Stimulated activated memory B cell treated with anti-CD40 and anti-IgM and Interleukin-4, amounts not matched to agents 10 μg/mL and 1 μg/mL and 100 μg/mL, for 72 hours (primary cell): ENCODE measurements around the gene ZNF219.
A peak's percentile ranks its signal among the peaks of the same experiment; 100 is the strongest.

Experiments used
- ATAC-seq: fragments of 150-1000 bp; cut with Tn5 transposase; 2 replicates; pipeline ENCODE4 v1.10.0; 2021
- H3K27ac Mint-ChIP-seq: one replicate; pipeline ENCODE4 v1.8.0; 2022; ENCODE audit warnings: mild to moderate bottlenecking, mixed read lengths
- H3K27me3 Mint-ChIP-seq: one replicate; pipeline ENCODE4 v1.8.0; 2022; ENCODE audit warnings: mixed read lengths
- H3K36me3 Mint-ChIP-seq: one replicate; pipeline ENCODE4 v1.8.0; 2022; ENCODE audit warnings: mixed read lengths
- H3K4me1 Mint-ChIP-seq: one replicate; pipeline ENCODE4 v1.8.0; 2022; ENCODE audit warnings: mixed read lengths
- H3K4me3 Mint-ChIP-seq: one replicate; pipeline ENCODE4 v1.8.0; 2022; ENCODE audit warnings: mild to moderate bottlenecking, moderate library complexity, mixed read lengths
- H3K9me3 Mint-ChIP-seq: one replicate; pipeline ENCODE4 v1.8.0; 2022; ENCODE audit warnings: mixed read lengths

The ZNF219 gene

DNA sequence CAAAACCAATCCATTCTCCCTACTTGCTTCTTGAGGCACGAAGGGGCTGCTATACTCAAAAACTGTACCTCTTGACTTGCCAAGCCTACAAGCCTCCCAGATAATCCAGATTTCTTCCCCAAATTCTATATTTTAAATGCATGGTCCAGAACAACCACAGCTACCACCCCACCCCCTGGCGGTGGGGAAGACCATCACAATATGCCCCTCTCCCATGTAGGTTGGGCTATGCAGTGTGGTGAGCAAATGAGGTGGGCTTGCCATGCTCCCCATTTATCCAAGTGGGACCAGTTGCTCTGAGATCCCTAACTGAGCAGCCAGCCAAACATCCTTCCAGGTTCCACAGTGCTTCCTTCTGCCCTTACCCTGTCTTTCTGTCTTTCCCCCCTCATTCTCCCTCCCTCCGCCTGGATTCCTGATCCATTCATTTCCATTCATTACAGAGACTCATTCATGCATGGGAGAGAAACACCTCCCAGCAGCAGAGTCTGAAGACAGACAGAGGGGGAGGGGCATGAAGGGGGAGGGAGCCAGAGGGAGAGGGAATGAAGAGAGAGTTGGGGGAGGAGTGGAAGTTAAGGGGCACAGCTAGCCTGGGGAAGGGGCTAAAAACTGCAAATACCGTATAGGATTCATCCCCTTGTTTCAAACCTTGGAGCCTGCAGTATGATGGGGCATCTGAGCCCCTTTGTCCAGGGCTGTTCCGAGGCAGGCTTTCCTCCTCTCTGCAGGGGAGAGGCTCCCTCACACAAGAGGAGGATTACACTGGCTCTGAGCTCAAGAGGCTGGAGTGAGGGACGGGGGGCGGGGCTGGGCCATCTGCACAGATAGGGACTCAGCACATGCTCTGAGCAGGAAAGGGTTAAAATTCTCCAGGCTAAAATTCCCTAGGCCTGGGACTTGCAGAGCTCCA lies 4.4 kb downstream of the ZNF219 start:
- Mint-ChIP-seq H3K27ac (no peak overlapping the region), H3K4me3 (no peak overlapping the region), H3K4me1 (peaks cover 21% of the 10 kb centered on the region), H3K27me3 (peaks cover 11% of the 10 kb centered on the region), H3K36me3 (peaks cover 7% of the 10 kb centered on the region), H3K9me3 (no peaks in the 10 kb centered on the region)
- no peak for ATAC-seq

DNA sequence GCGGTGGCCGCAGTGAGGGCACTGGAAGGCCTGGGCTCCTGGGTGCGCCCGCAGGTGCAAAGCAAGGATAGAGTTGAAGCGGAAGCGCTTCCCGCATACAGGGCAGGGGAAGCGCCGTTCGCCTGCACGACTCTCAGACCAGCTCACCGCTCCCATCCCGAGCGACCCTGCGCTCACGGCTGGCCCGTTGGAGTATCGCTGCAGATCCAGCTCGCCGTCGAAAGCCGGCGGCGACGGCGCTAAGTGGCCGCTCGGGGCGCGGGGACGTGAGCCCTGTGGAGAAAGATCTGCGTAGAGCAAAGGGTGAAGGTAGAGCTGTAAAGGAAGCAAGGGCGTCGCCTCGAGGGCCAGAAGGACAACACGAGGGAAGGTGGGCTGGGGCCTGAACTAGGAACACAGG lies 5.4 kb downstream of the ZNF219 start:
- no peak for ATAC-seq
- Mint-ChIP-seq H3K9me3 (no peaks in the 10 kb centered on the region), H3K36me3 (peaks cover 7% of the 10 kb centered on the region), H3K27me3 (peaks cover 11% of the 10 kb centered on the region), H3K27ac (no peak overlapping the region), H3K4me1 (peaks cover 17% of the 10 kb centered on the region), H3K4me3 (no peak overlapping the region)

DNA sequence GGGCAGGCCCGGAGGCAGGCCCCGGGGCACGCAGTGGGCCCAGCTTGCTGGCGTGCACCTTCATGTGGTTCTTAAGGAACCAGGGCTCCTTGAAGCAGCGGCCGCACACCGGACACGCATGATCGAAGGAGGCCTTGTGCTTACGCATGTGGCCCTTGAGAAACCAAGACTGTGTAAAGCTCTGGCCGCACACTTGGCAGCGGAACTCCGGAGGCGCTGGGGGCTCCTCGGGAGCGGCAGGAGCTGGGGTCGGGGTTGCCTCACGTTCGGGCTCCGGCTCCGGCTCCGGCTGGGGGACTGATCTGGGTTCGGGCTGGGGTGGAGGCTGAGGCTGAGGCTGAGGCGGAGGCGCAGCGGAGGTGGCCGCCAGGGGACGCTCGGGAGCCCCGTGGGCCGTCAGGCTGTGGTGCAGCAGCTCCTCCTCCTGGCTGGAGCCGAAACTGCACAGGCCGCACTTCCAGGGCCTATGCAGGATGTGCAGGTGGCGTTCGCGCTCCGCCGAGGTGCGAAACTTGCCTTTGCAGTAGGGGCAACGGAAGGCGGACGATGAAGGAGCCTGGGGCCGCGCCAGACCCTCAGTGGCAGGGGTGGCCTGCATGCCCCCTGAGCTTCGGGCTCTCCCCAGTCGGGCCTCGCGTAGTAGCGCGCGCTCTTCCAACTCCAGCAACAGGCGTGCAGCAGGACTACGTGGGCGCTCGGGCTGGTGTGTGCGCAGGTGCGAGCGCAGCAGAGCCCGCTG lies 6.0 kb downstream of the ZNF219 start:
- peaks cover 11% of the 10 kb centered on the region for H3K27me3 Mint-ChIP-seq
- peak overlapping the region; percentile 15 for H3K4me3 Mint-ChIP-seq
- peak; percentile 91 for ATAC-seq
- H3K36me3 Mint-ChIP-seq: peaks cover 7% of the 10 kb centered on the region
- no peak overlapping the region for H3K27ac Mint-ChIP-seq
- peaks cover 22% of the 10 kb centered on the region for H3K4me1 Mint-ChIP-seq
- H3K9me3 Mint-ChIP-seq: no peaks in the 10 kb centered on the region

DNA sequence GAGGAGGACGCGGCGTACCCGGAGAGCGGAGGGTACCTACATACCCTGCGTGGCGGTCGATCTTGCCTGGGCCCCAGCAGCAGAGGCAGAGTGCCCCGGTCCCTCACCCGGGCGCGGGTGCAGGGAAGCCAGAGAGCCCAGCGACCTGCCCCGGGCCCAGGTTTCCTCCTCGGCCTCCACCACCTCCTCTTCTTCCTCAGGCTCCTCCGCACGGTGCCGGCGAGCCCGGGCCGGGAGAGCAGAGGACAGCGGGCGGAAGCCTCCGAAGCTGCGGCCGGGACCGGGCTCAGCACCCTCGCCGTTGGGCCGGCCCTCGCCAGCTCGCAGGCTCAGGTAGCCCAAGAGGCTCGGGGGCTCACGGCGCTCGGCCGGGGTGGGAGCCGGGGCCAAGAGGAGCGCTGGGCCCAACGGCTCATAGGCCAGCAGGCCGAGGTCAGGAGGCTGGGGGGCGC lies 6.6 kb downstream of the ZNF219 start:
- Mint-ChIP-seq H3K27me3 (peaks cover 11% of the 10 kb centered on the region), H3K27ac (peak overlapping the region; percentile 41), H3K4me3 (no peak overlapping the region), H3K36me3 (peaks cover 7% of the 10 kb centered on the region), H3K9me3 (no peaks in the 10 kb centered on the region), H3K4me1 (peaks cover 25% of the 10 kb centered on the region)
- ATAC-seq: no peak

DNA sequence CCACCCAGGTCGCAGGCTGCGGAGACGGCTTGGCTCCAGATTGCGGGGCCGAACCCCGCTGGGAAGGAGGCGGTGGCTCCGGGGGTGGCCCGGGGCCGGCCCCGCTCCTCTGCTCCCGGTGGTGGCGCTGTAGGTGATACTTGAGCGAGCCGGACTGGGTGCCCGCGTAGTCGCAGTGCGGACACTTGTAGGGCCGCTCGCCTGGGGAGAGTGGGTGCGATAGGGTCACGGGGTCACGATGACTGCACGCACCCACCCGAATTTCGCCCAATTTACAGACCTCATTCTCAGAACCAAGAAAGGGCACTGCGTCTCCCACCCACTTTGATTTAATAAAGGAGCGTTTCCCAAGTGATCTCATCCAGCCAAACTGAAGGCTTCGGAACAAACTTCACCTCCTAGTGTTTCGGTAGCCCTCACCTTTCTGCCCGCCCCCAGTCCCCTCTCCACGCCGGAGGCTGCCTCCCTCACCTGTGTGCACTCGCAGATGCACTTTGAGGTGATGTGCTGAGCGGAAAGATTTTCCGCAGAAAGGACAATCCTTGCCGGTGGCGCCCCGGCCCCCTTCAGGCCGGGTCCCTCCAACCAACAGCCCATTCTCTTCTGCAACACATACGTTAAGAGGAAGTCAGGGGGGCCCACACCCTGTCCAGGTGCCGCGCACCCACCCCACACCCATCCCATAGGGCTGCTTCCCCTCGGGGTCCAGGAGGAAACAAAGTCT lies 7.4 kb downstream of the ZNF219 start:
- no peak for ATAC-seq
- Mint-ChIP-seq H3K4me3 (no peak overlapping the region), H3K27me3 (peaks cover 11% of the 10 kb centered on the region), H3K36me3 (peaks cover 7% of the 10 kb centered on the region), H3K9me3 (no peaks in the 10 kb centered on the region), H3K27ac (peak overlapping the region; percentile 41), H3K4me1 (peaks cover 31% of the 10 kb centered on the region)

DNA sequence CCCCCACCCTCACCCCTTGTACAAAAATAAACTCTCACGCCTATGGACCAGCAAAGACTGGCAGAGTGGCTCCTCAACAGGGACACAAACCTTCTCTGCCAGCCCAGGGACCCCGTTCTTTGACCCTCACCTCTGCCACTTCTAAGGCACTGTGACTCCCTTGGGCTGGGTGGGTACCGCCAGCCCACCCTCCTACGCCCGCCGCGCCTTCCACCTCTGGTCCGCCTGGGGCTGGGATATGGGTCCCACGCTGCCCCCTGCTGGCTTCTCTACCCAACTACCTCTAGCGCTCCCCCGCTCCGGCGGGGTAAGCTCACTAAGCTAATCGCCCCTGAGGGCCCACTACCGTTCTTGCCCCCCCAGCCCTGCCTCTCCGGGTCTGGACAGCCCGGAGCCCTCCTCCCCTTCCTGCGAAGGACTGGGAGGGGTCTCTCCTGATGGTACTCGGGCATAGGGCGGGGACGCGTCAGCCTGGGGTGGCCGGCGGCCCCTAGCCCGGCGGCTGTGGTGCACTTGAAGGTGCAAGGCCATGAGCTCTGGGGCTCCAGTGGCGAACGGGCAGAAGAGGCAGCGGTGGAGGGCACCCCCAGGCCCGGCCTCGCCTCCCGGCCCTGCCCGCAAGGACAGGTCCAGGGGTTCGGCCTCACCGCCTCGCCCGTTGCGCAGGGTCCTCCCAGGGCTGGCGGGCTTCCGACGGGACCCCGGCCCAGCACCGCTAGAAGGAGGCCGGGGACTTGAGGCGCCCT lies 8.1 kb downstream of the ZNF219 start:
- no peak overlapping the region for H3K27ac Mint-ChIP-seq
- H3K27me3 Mint-ChIP-seq: peaks cover 11% of the 10 kb centered on the region
- H3K9me3 Mint-ChIP-seq: no peaks in the 10 kb centered on the region
- peaks cover 7% of the 10 kb centered on the region for H3K36me3 Mint-ChIP-seq
- peaks cover 31% of the 10 kb centered on the region for H3K4me1 Mint-ChIP-seq
- ATAC-seq: peak; percentile 3
- H3K4me3 Mint-ChIP-seq: no peak overlapping the region

DNA sequence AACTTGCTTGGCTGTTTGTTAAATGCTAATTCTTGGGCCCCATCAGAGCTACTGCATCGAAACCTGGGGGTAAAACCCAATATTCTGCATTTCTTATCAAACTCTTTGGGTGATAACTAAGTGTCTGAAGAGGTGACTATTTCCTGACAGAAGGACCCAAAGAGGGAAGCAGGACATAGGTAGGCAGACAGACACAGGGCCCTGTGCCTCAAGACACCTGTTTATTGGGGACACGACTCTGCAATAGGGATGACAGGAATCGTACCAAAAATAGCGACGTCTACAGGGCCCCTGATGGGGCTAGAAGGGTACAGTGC lies 8.6 kb downstream of the ZNF219 start:
- Mint-ChIP-seq H3K9me3 (no peaks in the 10 kb centered on the region), H3K27me3 (peaks cover 11% of the 10 kb centered on the region), H3K27ac (no peak overlapping the region), H3K4me3 (no peak overlapping the region), H3K36me3 (peaks cover 7% of the 10 kb centered on the region), H3K4me1 (peaks cover 31% of the 10 kb centered on the region)
- ATAC-seq: no peak

DNA sequence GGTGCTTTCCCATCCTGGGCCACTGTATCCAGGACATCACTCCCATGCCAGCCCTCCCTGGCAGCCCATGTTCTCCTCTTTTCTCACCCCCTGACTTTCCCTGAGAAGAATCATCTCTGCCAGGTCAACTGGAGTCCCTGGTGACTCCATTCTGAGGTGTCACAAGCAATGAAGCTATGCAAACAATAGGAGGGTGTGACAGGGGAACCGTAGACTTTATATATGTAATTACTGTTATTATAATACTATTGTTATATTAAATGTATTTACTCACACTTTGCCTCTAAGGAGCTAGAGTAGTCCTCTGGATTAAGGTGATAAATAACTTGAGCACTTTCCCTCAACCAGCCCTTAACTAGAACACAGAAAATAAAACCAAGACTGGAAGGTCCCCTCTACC lies 9.2 kb downstream of the ZNF219 start:
- peaks cover 31% of the 10 kb centered on the region for H3K4me1 Mint-ChIP-seq
- no peak for ATAC-seq
- no peak overlapping the region for H3K27ac Mint-ChIP-seq
- H3K4me3 Mint-ChIP-seq: no peak overlapping the region
- peaks cover 7% of the 10 kb centered on the region for H3K36me3 Mint-ChIP-seq
- H3K9me3 Mint-ChIP-seq: no peaks in the 10 kb centered on the region
- peaks cover 11% of the 10 kb centered on the region for H3K27me3 Mint-ChIP-seq

DNA sequence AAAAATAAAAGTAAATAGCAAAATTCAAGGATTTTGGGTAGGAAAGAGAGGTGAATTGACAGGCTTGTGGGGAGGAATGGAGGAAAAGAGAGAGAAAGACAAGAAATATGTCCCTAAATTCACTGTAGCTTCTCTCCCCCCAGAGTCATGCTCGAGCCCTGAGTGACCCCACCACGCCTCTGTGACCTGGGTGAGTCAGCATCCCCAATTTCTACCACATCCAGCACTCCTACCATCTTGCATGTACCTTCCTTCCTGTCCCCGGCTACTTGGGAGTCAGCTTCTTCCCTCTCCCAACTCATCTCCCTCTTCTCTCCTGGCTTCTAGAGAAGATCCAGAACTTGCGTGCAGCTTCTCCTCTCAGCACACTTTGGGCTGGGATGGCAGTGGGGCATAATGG lies 9.8 kb downstream of the ZNF219 start:
- Mint-ChIP-seq H3K4me3 (no peak overlapping the region), H3K36me3 (peaks cover 7% of the 10 kb centered on the region), H3K27ac (no peak overlapping the region), H3K9me3 (no peaks in the 10 kb centered on the region), H3K4me1 (peaks cover 31% of the 10 kb centered on the region), H3K27me3 (peaks cover 11% of the 10 kb centered on the region)
- no peak for ATAC-seq

DNA sequence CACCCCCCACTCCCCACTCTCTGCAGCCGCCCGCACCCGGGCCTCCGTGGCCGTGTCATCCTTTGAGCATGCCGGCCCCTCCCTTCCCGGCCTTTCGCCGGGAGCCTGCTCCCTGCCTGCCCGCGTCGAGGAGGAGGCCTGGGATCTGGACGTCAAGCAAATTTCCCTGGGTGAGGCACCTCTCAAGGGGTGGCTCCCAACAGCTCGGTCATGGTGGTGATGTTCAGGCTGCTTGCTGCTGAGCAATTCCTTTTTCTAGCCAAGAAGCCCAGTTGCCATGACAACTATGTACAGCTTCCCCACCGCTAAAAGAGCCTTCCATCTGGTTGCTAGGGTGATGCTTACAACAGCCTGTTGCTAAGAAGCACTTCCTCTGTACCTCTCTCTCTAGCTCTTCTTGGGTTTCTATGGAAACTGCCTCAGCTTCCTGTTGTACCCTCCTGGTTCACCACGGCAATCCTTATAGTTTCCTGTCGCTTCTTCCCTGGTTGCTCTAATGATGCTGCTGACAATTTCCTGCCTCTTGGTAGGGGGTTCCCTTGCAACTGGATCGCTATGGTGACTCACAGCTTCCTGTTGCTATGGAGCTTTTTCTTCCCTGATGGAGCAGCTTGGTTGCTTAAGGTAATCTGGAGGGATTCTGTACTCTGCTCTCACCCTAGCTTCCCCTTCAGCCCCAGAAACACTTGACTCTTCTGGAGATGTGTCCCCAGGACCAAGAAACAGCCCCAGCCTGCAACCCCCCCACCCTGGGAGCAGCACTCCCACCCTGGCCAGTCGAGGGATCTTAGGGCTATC lies 11.0 kb downstream of the ZNF219 start:
- no peak overlapping the region for H3K4me3 Mint-ChIP-seq
- peaks cover 23% of the 10 kb centered on the region for H3K4me1 Mint-ChIP-seq
- no peaks in the 10 kb centered on the region for H3K9me3 Mint-ChIP-seq
- H3K36me3 Mint-ChIP-seq: peaks cover 7% of the 10 kb centered on the region
- peaks cover 7% of the 10 kb centered on the region for H3K27me3 Mint-ChIP-seq
- no peak overlapping the region for H3K27ac Mint-ChIP-seq
- ATAC-seq: peak; percentile 76

DNA sequence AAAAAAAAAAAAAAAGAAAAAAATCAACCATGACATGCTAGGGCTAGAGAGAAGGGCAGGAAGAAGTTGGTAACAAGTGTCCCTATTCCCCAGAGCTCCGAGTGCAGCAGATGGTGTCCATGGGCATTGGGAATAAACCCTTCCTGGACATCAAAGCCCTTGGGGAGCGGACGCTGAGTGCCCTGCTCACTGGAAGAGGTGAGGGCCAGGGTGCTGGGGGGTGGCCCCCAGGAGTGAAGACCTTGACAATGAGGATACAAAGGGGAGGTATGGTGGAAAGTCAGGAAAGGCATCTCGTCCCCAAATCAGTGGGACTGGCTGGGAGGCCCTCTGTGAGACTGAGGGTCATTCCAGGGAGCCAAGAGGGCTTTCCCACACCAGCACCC lies 11.6 kb downstream of the ZNF219 start:
- H3K4me1 Mint-ChIP-seq: peaks cover 20% of the 10 kb centered on the region
- H3K9me3 Mint-ChIP-seq: no peaks in the 10 kb centered on the region
- no peak for ATAC-seq
- H3K27ac Mint-ChIP-seq: peak overlapping the region; percentile 36
- no peak overlapping the region for H3K4me3 Mint-ChIP-seq
- H3K36me3 Mint-ChIP-seq: peaks cover 7% of the 10 kb centered on the region
- peaks cover 11% of the 10 kb centered on the region for H3K27me3 Mint-ChIP-seq

DNA sequence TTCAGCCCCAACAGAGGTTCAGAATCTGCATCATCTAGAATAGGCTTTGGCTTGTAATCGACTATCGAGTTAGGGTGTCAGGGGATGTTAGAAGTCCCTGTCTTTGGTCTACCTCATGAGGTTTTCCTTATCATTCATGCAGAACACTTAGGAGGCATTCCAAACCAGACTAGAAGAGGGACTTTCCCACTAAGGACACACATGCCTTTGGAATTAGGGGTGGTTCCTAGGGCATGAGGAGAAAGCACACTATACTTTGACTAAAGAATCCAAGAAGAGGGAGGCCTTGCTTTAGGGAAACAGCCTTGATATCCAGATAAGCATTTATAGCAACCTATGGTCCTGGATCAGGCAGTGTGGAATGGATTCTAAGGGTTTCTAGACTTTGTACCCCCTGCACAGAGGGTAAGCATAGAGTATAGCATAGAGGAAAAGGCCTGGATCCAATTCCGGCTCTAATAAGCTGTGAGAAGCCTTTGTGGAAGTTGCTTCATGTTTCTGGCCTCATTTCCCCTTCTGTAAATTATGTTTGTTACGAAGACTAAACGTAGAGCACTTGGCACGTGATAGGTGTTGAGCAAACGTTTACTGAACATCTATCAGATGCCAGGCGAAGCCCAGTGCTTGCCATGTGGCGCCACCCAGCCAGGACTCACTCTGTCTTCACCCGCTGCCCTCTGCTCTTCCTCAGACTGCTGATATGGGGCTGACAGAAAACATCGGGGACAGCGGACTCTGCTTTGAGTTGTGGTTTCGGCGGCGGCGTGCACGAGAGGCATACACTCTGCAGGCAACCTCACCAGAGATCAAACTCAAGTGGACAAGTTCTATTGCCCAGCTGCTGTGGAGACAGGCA lies 13.2 kb downstream of the ZNF219 start:
- no peak for ATAC-seq
- peaks cover 16% of the 10 kb centered on the region for H3K27me3 Mint-ChIP-seq
- no peaks in the 10 kb centered on the region for H3K36me3 Mint-ChIP-seq
- H3K4me3 Mint-ChIP-seq: no peak overlapping the region
- no peaks in the 10 kb centered on the region for H3K9me3 Mint-ChIP-seq
- H3K27ac Mint-ChIP-seq: no peak overlapping the region
- peaks cover 14% of the 10 kb centered on the region for H3K4me1 Mint-ChIP-seq

DNA sequence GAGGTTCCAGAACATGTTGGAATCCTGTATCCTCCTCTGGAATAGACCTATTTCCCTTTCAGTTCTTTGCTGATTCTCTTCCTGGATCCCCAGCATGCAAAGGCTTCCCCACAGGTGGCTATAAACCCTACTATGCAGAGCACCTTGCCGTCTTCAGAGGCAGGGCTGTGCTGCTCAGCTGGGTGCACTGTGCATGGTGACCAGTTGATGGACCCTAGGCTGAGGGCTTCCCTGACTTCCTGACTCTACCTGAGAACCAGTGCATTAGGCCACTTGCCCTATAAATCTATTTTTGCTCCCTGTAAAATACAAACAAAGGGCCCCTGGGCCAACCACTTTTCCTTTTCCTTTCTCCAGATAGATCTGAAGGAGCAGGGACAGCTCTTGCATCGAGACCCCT lies 14.1 kb downstream of the ZNF219 start:
- no peak for ATAC-seq
- no peak overlapping the region for H3K27ac Mint-ChIP-seq
- H3K4me3 Mint-ChIP-seq: no peak overlapping the region
- no peaks in the 10 kb centered on the region for H3K36me3 Mint-ChIP-seq
- peaks cover 14% of the 10 kb centered on the region for H3K4me1 Mint-ChIP-seq
- H3K9me3 Mint-ChIP-seq: no peaks in the 10 kb centered on the region
- H3K27me3 Mint-ChIP-seq: peaks cover 16% of the 10 kb centered on the region
